PC-9 (cell line): ENCODE data around the gene CFAP251.

ENCODE experiments used
- CTCF ChIP-seq: fragments of 200-600 bp; sonication (generic); conservative IDR thresholded peaks from 2 replicates; pipeline ENCODE4 v1.6.1; 2017; ENCODE audit warnings: mixed run types, antibody characterized with exemption, mild to moderate bottlenecking, moderate library complexity
- EZH2 ChIP-seq: fragments of 200-600 bp; sonication (generic); IDR thresholded peaks from 2 replicates; pipeline ENCODE4 v1.8.0; 2017; ENCODE audit warnings: antibody characterized with exemption, low read depth

GRCh38 chr12:121992059-121992879 is 73.9 kb downstream of the CFAP251 start:
- no peak for TF ChIP-seq CTCF
- TF ChIP-seq EZH2, result no peak
